Middle frontal gyrus (tissue), 1 donor: ENCODE measurements around the gene MORN1.

Experiments used
- DNase-seq: peaks from one replicate; pipeline ENCODE4 v3.0.0-alpha.2; 2015; ENCODE audit warnings: low spot score; ENCODE audit errors: extremely low spot score

The MORN1 gene

GRCh38 chr1:2352341-2352896 is 38.9 kb downstream of the MORN1 start:
- DNase-seq, result no peak

- DNase-seq, result no peak
Observed at GRCh38 chr1:2351723-2352122, 39.6 kb downstream of the MORN1 start.

- DNase-seq, result no peak
Observed at GRCh38 chr1:2350911-2351655, 40.3 kb downstream of the MORN1 start.

- DNase-seq, result no peak
Observed at GRCh38 chr1:2350501-2350900, 40.9 kb downstream of the MORN1 start.

GRCh38 chr1:2349806-2350205 is 41.5 kb downstream of the MORN1 start:
- DNase-seq, result no peak

GRCh38 chr1:2348346-2349325 is 42.7 kb downstream of the MORN1 start:
- no peak for DNase-seq

GRCh38 chr1:2347896-2348295 is 43.5 kb downstream of the MORN1 start:
- no peak for DNase-seq

GRCh38 chr1:2347409-2347785 is 44.0 kb downstream of the MORN1 start:
- no peak for DNase-seq

- no peak for DNase-seq
Observed at GRCh38 chr1:2346691-2347408, 44.5 kb downstream of the MORN1 start.

GRCh38 chr1:2345297-2346075 is 45.9 kb downstream of the MORN1 start:
- DNase-seq, result no peak

GRCh38 chr1:2344744-2345296 is 46.5 kb downstream of the MORN1 start:
- no peak for DNase-seq

- DNase-seq, result no peak
Observed at GRCh38 chr1:2344121-2344681, 47.2 kb downstream of the MORN1 start.

GRCh38 chr1:2343023-2343935 is 48.1 kb downstream of the MORN1 start:
- DNase-seq, result no peak

GRCh38 chr1:2342384-2343022 is 48.9 kb downstream of the MORN1 start:
- DNase-seq, result no peak

- DNase-seq, result no peak
Observed at GRCh38 chr1:2341706-2342383, 49.5 kb downstream of the MORN1 start.

GRCh38 chr1:2340918-2341254 is 50.5 kb downstream of the MORN1 start:
- DNase-seq, result no peak

- no peak for DNase-seq
Observed at GRCh38 chr1:2340086-2340917, 51.1 kb downstream of the MORN1 start.
